Stimulated activated CD8-positive, alpha-beta memory T cell treated with anti-CD3 and anti-CD28 coated beads, Interleukin-7, amount 100 ng/mL, for 48 hours (primary cell): Measurements from ENCODE around the gene DAND5.
"Not testable (repeated sequence)": the region's sequence is repeated elsewhere in the genome, so short reads cannot be mapped to it uniquely, and the experiment has no call there.

ENCODE experiments used
- DNase-seq, 2 donors: peaks; one replicate each; pipeline ENCODE4 v3.0.0-alpha.2; 2020; ENCODE audit warnings: low read depth in 1 of 2; ENCODE audit errors: extremely low read depth in 1 of 2

The DAND5 gene

GRCh38 chr19:12965017-12965811, 4.2 kb upstream of the DAND5 start:
- DNase-seq: peak; percentile 67 to 72

DNA sequence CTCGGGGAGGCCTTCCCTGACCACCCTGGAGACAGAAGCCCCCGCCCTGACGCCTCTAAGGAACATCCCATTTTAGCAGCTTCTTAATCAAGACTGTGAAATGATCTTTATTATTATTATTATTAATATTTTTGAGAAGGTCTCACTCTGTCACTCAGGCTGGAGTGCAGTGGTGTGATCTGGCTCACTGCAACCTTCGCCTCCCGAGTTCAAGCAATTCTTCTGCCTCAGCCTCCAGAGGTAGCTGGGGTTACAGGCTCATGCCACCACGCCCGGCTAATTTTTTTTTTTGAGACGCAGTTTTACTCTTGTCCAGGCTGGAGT, 3.6 kb upstream of the DAND5 start:
- no peak for DNase-seq

DNA sequence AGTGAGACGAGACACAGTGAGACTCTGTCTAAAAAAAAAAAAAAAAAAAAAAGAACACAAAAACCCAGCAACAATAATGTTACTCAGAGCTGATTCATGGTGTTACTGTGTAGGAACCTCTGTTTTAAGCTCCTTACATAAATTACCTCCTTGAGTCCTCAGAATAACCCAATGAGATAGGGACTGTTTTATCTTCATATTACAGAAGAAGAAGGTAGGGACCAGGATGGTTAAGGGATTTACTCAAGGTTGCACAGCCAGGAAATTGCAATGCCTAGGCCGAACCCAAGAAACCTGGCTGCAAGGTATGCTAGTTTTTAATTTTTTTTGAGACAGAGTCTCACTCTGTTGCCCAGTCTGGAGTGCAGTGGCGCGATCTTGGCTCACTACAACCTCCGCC, 1.5 kb upstream of the DAND5 start:
- no peak for DNase-seq

- DNase-seq: no peak
These were observed 869 bp downstream of the DAND5 start for GRCh38 chr19:12970070-12970820.

DNA sequence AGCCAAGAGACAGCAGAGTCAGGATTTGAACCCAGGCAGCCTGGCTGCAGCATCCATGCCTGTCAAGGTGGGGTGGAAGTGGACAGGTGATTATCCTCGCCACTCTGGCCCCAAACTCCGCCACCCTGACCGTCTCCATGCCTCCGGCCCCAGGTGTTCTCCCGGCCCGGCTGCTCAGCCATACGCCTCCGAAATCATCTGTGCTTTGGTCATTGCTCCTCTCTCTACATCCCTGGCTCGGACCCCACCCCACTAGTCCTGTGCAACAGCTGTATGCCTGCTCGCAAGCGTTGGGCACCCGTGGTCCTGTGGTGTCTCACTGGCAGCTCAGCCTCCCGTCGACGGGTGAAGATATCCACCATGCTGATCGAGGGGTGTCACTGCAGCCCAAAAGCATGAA, 3.9 kb downstream of the DAND5 start:
- no peak for DNase-seq

- no peak for DNase-seq
These were observed 5.2 kb downstream of the DAND5 start for GRCh38 chr19:12974301-12975220.

DNA sequence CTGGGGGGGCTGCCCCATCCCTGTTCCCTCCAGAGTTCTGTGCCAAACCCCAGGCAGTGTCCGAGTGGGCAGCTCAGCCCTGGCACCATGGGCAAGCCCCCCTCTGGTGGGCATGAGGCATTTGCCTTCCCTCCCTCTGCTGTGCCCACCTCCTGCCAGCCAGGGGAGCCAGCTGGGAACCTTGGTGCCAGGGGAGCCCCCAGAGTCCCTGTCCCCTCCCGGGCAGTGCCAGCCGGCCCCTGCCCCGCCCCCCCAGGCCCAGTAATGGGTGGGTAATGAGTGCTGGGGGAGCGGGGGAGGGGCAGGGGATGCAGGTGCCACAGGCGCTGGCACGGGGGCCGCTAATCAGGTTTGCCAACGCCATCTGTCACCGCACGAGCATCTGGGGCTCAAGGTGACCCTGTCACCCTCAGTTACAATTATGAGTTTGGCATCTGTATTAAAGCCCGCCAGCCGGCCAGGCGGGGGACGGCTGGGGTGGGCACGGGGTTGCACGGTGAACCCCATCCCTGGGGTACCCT, 5.9 kb downstream of the DAND5 start:
- DNase-seq: no peak

GRCh38 chr19:12976109-12976508, 6.7 kb downstream of the DAND5 start:
- not testable (repeated sequence) for DNase-seq

GRCh38 chr19:12979974-12980373, 10.6 kb downstream of the DAND5 start:
- DNase-seq: no peak

DNA sequence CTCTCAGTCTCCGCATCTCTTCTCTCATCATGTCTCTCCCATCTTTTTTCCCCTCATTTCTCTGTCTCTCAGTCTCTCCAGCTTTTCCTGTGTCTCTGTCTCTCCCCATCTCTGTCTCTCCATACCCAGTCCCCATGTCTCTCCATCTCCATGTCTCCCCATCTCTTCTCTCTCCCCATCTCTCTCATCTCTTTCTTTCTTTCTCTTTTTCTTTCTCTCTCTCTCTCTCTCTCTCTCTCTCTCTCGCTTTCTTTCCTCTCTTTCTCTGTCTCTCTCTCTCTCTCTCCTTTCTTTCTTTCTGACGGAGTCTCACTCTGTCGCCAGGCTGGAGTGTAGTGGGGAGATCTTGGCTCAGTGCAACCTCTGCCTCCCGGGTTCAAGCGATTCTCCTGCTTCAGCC, 13.3 kb downstream of the DAND5 start:
- no peak for DNase-seq

GRCh38 chr19:12983091-12983490, 13.7 kb downstream of the DAND5 start:
- no peak for DNase-seq

DNA sequence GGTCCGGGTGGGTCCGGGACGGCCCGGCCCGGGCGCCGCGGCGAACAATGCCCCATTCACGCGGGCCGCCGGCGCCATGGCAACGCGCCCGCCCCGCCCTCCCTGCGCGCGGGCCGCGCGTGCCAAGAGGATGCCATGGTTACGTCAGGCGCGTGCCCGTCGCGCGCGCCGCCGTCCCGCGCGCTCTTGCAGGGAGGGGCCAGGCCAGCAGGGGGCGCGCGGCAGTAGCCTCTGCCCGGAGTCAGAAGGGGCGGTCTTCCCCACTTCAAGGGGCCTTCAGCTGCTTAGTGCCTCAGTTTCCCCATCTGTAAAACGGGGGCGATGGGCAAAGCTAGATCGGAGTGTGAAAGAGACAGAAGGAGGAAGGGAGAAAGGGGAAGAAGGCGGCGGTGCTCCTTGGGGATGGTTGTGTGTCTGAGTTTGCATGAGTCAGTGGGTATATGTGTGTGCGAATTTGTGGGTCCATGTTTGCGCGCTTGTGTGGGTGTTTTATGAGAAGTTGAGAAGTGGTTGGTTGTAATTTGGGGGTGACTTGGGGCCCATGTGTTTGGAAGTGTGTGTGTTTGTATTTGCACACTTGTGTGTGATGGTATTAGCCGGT, 14.3 kb downstream of the DAND5 start:
- DNase-seq: peak; percentile 54 to 67

DNA sequence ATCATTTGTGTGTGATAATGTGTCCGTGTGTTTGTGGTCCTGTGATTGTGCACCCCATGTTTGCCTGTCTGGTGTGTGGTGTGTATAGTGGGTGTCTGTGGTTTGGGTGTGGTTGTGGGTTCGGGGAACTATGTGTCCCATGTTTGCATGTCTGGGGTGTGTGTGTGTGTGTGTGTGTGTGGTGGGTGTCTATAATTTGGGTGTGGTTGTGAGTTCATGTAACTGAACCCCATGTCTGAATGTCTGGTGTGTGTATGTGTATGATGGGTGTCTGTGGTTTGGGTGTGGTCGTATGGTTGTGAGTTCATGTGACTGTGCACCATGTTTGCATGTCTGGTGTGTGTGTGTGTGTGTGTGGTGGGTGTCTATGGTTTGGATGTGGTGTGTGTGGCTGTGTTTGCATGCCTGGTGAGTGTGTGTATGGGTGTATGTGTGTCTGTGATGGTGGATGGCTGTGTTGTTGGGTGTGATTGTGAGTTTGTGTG, 14.8 kb downstream of the DAND5 start:
- DNase-seq: no peak

DNA sequence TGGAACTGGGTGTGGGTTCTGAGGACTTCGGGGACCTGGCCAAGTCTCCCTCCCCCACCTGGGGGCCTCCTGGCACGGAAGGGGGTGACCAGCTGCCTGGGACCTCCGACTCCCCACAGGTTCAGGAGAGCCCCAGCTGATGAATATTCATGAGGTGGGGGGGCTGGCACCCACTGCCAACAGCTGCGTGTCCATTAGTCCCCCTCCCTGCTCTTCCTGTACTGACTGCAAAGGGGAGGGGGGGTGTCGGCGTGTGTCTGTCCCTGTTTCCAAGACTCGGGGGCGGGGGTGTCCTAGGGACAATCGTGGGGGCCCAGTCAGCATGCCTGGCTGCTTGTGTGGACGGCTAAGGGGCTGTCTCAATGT, 15.3 kb downstream of the DAND5 start:
- DNase-seq: no peak

DNA sequence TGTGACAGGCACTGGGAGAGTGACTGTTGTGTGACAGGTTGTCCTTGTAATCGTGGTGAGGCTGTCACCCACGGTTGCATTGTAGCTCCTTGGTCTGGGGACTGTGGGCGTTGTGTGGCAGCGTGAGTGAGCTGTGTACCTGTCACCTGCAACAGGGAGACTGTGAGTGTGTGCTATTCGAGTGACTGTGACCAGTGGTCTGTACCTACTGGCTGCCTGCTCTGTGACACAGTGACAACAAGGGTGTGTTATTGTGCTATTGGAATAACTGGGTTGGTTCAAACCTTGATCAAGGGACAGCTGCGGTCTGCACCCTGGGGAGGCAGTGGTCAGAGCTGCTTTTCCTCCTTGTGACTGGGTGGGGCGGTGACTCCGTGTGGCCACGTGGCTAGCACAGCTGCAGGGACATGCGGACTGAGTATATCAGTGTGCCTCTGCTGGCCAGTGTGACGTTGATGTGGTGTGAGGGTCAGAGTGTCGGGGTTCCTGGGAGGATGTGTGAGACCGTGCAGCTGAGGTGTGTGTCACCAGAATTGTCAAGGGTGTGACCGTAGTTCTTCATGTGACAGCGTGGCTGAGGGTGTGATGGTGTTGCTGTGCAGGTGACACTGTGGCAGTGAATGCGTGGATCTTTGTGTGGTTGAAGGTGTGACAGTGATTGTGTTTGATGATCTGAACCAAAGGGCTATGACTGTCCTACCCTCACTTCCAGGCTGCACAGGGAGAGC, 15.8 kb downstream of the DAND5 start:
- no peak for DNase-seq

DNA sequence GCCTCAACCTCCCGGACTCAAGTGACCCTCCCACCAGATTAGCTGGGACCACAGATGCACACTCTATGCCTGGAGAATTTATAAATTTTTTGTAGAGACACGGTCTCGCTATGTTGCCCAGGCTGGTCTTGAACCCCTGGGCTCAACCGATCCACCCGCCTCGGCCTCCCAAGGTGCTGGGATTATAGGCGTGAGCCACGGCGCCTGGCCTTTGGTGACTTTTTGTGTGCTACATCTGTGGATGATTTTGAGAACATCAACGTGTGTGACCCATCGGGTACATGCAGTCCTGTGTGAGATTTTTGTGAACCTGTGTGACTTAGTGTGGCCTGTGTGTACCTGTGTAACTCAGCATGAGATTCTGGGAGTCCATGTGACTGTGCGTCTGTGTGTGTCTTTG, 17.4 kb downstream of the DAND5 start:
- DNase-seq: no peak

DNA sequence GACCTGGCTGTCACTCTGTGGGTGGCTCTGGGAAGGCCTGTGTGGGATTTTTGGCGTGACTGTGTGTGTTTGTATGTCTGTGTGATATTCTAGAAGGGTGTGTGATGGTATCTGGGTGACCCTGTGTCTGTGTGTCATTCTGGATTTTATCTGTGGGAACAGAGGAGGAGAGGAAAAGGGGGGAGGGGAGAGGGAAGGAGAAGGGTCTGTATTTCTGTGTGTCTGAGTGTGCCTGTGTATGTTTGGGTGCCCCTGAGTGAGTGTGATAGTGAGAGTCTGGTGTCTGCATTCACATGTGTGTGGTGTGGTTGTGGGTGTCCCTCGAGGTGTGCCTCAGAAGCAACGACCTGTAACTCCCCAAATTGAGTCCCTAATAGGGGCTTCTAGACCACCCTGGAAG, 17.8 kb downstream of the DAND5 start:
- DNase-seq: no peak

GRCh38 chr19:12987781-12988180, 18.4 kb downstream of the DAND5 start:
- no peak for DNase-seq

GRCh38 chr19:12990431-12990830, 21.1 kb downstream of the DAND5 start:
- DNase-seq: no peak

- DNase-seq: no peak
These were observed 21.5 kb downstream of the DAND5 start for GRCh38 chr19:12990853-12991252.
